Activated T-cell treated with anti-CD3 and anti-CD28 coated beads, Interleukin-2, amount 50 U/mL, for 24 hours (primary cell): Measurements from ENCODE around the gene POLR1H.

Experiments used
- DNase-seq: peaks from one replicate; pipeline ENCODE4 v3.0.0-alpha.2; 2020
- H3K27ac Mint-ChIP-seq: 2 replicates; pipeline ENCODE4 v1.8.0; 2020; ENCODE audit warnings: mild to moderate bottlenecking, mixed read lengths
- H3K27me3 Mint-ChIP-seq: 2 replicates; pipeline ENCODE4 v1.8.0; 2020; ENCODE audit warnings: mixed read lengths
- H3K36me3 Mint-ChIP-seq: 2 replicates; pipeline ENCODE4 v1.8.0; 2020; ENCODE audit warnings: low read depth, mixed read lengths
- H3K4me1 Mint-ChIP-seq: 2 replicates; pipeline ENCODE4 v1.8.0; 2020; ENCODE audit warnings: low read depth, mixed read lengths
- H3K4me3 Mint-ChIP-seq: 2 replicates; pipeline ENCODE4 v1.8.0; 2020; ENCODE audit warnings: mild to moderate bottlenecking, moderate library complexity, mixed read lengths
- H3K9me3 Mint-ChIP-seq: 2 replicates; pipeline ENCODE4 v1.8.0; 2020; ENCODE audit warnings: mixed read lengths

Gene POLR1H

GRCh38 chr6:30071081-30071818 is 10.2 kb downstream of the POLR1H start:
- no peak overlapping the region for H3K4me3 Mint-ChIP-seq
- H3K9me3 Mint-ChIP-seq, result no peaks in the 10 kb centered on the region
- no peak for DNase-seq
- H3K36me3 Mint-ChIP-seq, result peaks cover 43% of the 10 kb centered on the region
- H3K27ac Mint-ChIP-seq, result no peak overlapping the region
- peaks cover 58% of the 10 kb centered on the region for H3K27me3 Mint-ChIP-seq
- H3K4me1 Mint-ChIP-seq, result peaks cover 53% of the 10 kb centered on the region

- no peaks in the 10 kb centered on the region for H3K9me3 Mint-ChIP-seq
- peaks cover 57% of the 10 kb centered on the region for H3K4me1 Mint-ChIP-seq
- H3K27me3 Mint-ChIP-seq, result peaks cover 63% of the 10 kb centered on the region
- H3K4me3 Mint-ChIP-seq, result no peak overlapping the region
- no peak overlapping the region for H3K27ac Mint-ChIP-seq
- peaks cover 39% of the 10 kb centered on the region for H3K36me3 Mint-ChIP-seq
- DNase-seq, result no peak
These were observed 10.8 kb downstream of the POLR1H start for GRCh38 chr6:30071858-30072257.

- no peak for DNase-seq
- peaks cover 49% of the 10 kb centered on the region for H3K4me1 Mint-ChIP-seq
- H3K27ac Mint-ChIP-seq, result no peak overlapping the region
- H3K4me3 Mint-ChIP-seq, result no peak overlapping the region
- peaks cover 23% of the 10 kb centered on the region for H3K36me3 Mint-ChIP-seq
- peaks cover 67% of the 10 kb centered on the region for H3K27me3 Mint-ChIP-seq
- no peaks in the 10 kb centered on the region for H3K9me3 Mint-ChIP-seq
These were observed 12.6 kb downstream of the POLR1H start for GRCh38 chr6:30073489-30074235.

GRCh38 chr6:30074331-30075093 is 13.4 kb downstream of the POLR1H start:
- Mint-ChIP-seq H3K4me3 (peak overlapping the region; percentile 56), H3K4me1 (peaks cover 47% of the 10 kb centered on the region), H3K27ac (no peak overlapping the region), H3K27me3 (peaks cover 67% of the 10 kb centered on the region), H3K36me3 (peaks cover 14% of the 10 kb centered on the region), H3K9me3 (no peaks in the 10 kb centered on the region)
- no peak for DNase-seq

- peaks cover 65% of the 10 kb centered on the region for H3K27me3 Mint-ChIP-seq
- peaks cover 7% of the 10 kb centered on the region for H3K36me3 Mint-ChIP-seq
- peak within 1 kb of the TSS; percentile 56 for H3K4me3 Mint-ChIP-seq
- H3K4me1 Mint-ChIP-seq, result peaks cover 45% of the 10 kb centered on the region
- no peak within 1 kb of the TSS for H3K27ac Mint-ChIP-seq
- DNase-seq, result no peak
- H3K9me3 Mint-ChIP-seq, result no peaks in the 10 kb centered on the region
These were observed 14.2 kb downstream of the POLR1H start, which contains the start of gene RNF39 for GRCh38 chr6:30075094-30075789. Gene RNF39, minus strand, starts transcription at chr6:30075769. Its CDS starts 184 bp downstream, at chr6:30075585.

- no peak for DNase-seq
- H3K4me3 Mint-ChIP-seq, result peak overlapping the region; percentile 16
- H3K9me3 Mint-ChIP-seq, result no peaks in the 10 kb centered on the region
- H3K4me1 Mint-ChIP-seq, result peaks cover 38% of the 10 kb centered on the region
- H3K27ac Mint-ChIP-seq, result no peak overlapping the region
- peaks cover 58% of the 10 kb centered on the region for H3K27me3 Mint-ChIP-seq
- H3K36me3 Mint-ChIP-seq, result no peaks in the 10 kb centered on the region
These were observed 15.0 kb downstream of the POLR1H start for GRCh38 chr6:30075790-30076732.

GRCh38 chr6:30077218-30077617 is 16.2 kb downstream of the POLR1H start:
- no peaks in the 10 kb centered on the region for H3K9me3 Mint-ChIP-seq
- H3K27me3 Mint-ChIP-seq, result peaks cover 48% of the 10 kb centered on the region
- H3K27ac Mint-ChIP-seq, result no peak overlapping the region
- DNase-seq, result no peak
- peaks cover 32% of the 10 kb centered on the region for H3K4me1 Mint-ChIP-seq
- no peaks in the 10 kb centered on the region for H3K36me3 Mint-ChIP-seq
- no peak overlapping the region for H3K4me3 Mint-ChIP-seq

GRCh38 chr6:30087876-30088275 is 26.8 kb downstream of the POLR1H start:
- no peak overlapping the region for H3K27ac Mint-ChIP-seq
- no peaks in the 10 kb centered on the region for H3K9me3 Mint-ChIP-seq
- no peak for DNase-seq
- H3K27me3 Mint-ChIP-seq, result peaks cover 53% of the 10 kb centered on the region
- no peaks in the 10 kb centered on the region for H3K4me1 Mint-ChIP-seq
- H3K4me3 Mint-ChIP-seq, result no peak overlapping the region
- H3K36me3 Mint-ChIP-seq, result no peaks in the 10 kb centered on the region

- no peaks in the 10 kb centered on the region for H3K36me3 Mint-ChIP-seq
- DNase-seq, result no peak
- no peaks in the 10 kb centered on the region for H3K9me3 Mint-ChIP-seq
- no peaks in the 10 kb centered on the region for H3K4me1 Mint-ChIP-seq
- H3K27ac Mint-ChIP-seq, result no peak overlapping the region
- no peak overlapping the region for H3K4me3 Mint-ChIP-seq
- peaks cover 58% of the 10 kb centered on the region for H3K27me3 Mint-ChIP-seq
These were observed 30.7 kb downstream of the POLR1H start for GRCh38 chr6:30091577-30092381.

- no peak for DNase-seq
- Mint-ChIP-seq H3K4me1 (peaks cover 7% of the 10 kb centered on the region), H3K27ac (no peak overlapping the region), H3K27me3 (peaks cover 46% of the 10 kb centered on the region), H3K36me3 (no peaks in the 10 kb centered on the region), H3K4me3 (no peak overlapping the region), H3K9me3 (no peaks in the 10 kb centered on the region)
These were observed 31.9 kb downstream of the POLR1H start for GRCh38 chr6:30092852-30093543.

- no peaks in the 10 kb centered on the region for H3K36me3 Mint-ChIP-seq
- H3K27me3 Mint-ChIP-seq, result peaks cover 50% of the 10 kb centered on the region
- no peak overlapping the region for H3K4me3 Mint-ChIP-seq
- H3K27ac Mint-ChIP-seq, result no peak overlapping the region
- H3K9me3 Mint-ChIP-seq, result no peaks in the 10 kb centered on the region
- peaks cover 13% of the 10 kb centered on the region for H3K4me1 Mint-ChIP-seq
- no peak for DNase-seq
These were observed 33.0 kb downstream of the POLR1H start for GRCh38 chr6:30093951-30094661.

GRCh38 chr6:30096829-30097228 is 35.8 kb downstream of the POLR1H start:
- peaks cover 50% of the 10 kb centered on the region for H3K27me3 Mint-ChIP-seq
- DNase-seq, result no peak
- H3K36me3 Mint-ChIP-seq, result no peaks in the 10 kb centered on the region
- no peak overlapping the region for H3K4me3 Mint-ChIP-seq
- H3K4me1 Mint-ChIP-seq, result peaks cover 36% of the 10 kb centered on the region
- no peak overlapping the region for H3K27ac Mint-ChIP-seq
- H3K9me3 Mint-ChIP-seq, result no peaks in the 10 kb centered on the region
